ENCODE results near the gene FANCD2.

GRCh38 chr3:10006762-10007090 lies 19.5 kb upstream of the FANCD2 start:
- TF ChIP-seq EZH2phosphoT487 (IDR thresholded peaks at IDR 0.05; ENCODE audit: insufficient read depth, low read depth) (no peak), EZH2 (IDR thresholded peaks at IDR 0.05; ENCODE audit: insufficient read depth, poor library complexity, severe bottlenecking) (no peak)

Data from GM23248 (cell line).